ENCODE results near the gene MRPL24. TPM values are rescaled to one million over a fixed set of nuclear protein-coding genes. Genes with fewer than 3 reads are reported as not detected.
A peak's percentile ranks its signal among the peaks of the same experiment; 100 is the strongest.
"Not testable (repeated sequence)": the region's sequence is repeated elsewhere in the genome, so short reads cannot be mapped to it uniquely, and the experiment has no call there.

The MRPL24 gene
- total RNA-seq, 4 donors from 2014 or later, result 22.9 to 55.6 (median 35.9) TPM

- H3K27me3 ChIP-seq, result no peaks in the 10 kb centered on the region
- peak within 1 kb of the TSS; percentile 93 to 96 (median 95) for H3K4me3 ChIP-seq (replicated peaks in 1 of 3)
- peak within 1 kb of the TSS; percentile 87 to 96 (median 93) for H3K27ac ChIP-seq
- peak in 1 of 2 donors; percentile 62 for TF ChIP-seq POLR2A (IDR thresholded peaks at IDR 0.05)
- peak in 1 of 6 experiments; percentile 28 for TF ChIP-seq CTCF (IDR thresholded peaks at IDR 0.05)
- no peaks in the 10 kb centered on the region for H3K36me3 ChIP-seq
- WGBS, 2 donors, result 0 to 1% methylated on average over 26 to 33 of the region's 50 CpGs
- no peaks in the 10 kb centered on the region for H3K9me3 ChIP-seq
- H3K4me1 ChIP-seq, result peaks cover 22 to 23% of the 10 kb centered on the region in 2 donors
- intact Hi-C loops (cut with DNase I), result no loop called here
- peak; percentile 99 for DNase-seq
Measured at GRCh38 chr1:156767101-156767878, 26.4 kb upstream of the MRPL24 start, which contains the start of gene PRCC. Gene PRCC (plus strand): TSS chr1:156767535. CDS start chr1:156767772, 237 bp downstream.

GRCh38 chr1:156766298-156767100, 25.6 kb upstream of the MRPL24 start:
- Histone ChIP-seq H3K27me3 (no peaks in the 10 kb centered on the region), H3K27ac (peak overlapping the region; percentile 53 to 84 (median 76)), H3K36me3 (no peaks in the 10 kb centered on the region), H3K4me1 (peaks cover 20 to 21% of the 10 kb centered on the region in 2 donors), H3K9me3 (no peaks in the 10 kb centered on the region), H3K4me3 (replicated peaks in 1 of 3) (peak overlapping the region; percentile 38 to 42 (median 38))
- 9% methylated on average over 14 of the region's 14 CpGs for WGBS, 2 donors
- no peak for DNase-seq
- intact Hi-C loops (cut with DNase I), result no loop called here
- TF ChIP-seq POLR2A (IDR thresholded peaks at IDR 0.05) (no peak), CTCF (IDR thresholded peaks at IDR 0.05) (no peak)

GRCh38 chr1:156765666-156766065, 24.8 kb upstream of the MRPL24 start:
- intact Hi-C loops (cut with DNase I), result no loop called here
- DNase-seq, result no peak
- Histone ChIP-seq H3K27me3 (no peaks in the 10 kb centered on the region), H3K9me3 (no peaks in the 10 kb centered on the region), H3K4me1 (peaks cover 20 to 21% of the 10 kb centered on the region in 2 donors), H3K4me3 (replicated peaks in 1 of 3) (no peak overlapping the region), H3K27ac (no peak overlapping the region), H3K36me3 (no peaks in the 10 kb centered on the region)
- WGBS, 2 donors, result 88 to 97% methylated on average over 5 of the region's 5 CpGs
- TF ChIP-seq POLR2A (IDR thresholded peaks at IDR 0.05) (no peak), CTCF (IDR thresholded peaks at IDR 0.05) (no peak)

- intact Hi-C loops (cut with DNase I); H3K36me3 ChIP-seq; H3K9me3 ChIP-seq; H3K4me3 ChIP-seq (replicated peaks in 1 of 3); H3K27ac ChIP-seq; H3K27me3 ChIP-seq; DNase-seq: not testable (repeated sequence)
- H3K4me1 ChIP-seq, result peaks cover 18 to 20% of the 10 kb centered on the region in 2 donors
- WGBS, 2 donors, result 97 to 98% methylated on average over 15 of the region's 15 CpGs
Measured at GRCh38 chr1:156765136-156765535, 24.2 kb upstream of the MRPL24 start.

GRCh38 chr1:156760796-156761104, 19.9 kb upstream of the MRPL24 start:
- TF ChIP-seq CTCF (IDR thresholded peaks at IDR 0.05) (no peak), POLR2A (IDR thresholded peaks at IDR 0.05) (no peak)
- 75 to 82% methylated on average over 4 of the region's 4 CpGs for WGBS, 2 donors
- intact Hi-C loops (cut with DNase I), result no loop called here
- peaks cover 0 to under 1% of the 10 kb centered on the region in 2 donors for H3K4me1 ChIP-seq
- H3K27me3 ChIP-seq, result no peaks in the 10 kb centered on the region
- no peaks in the 10 kb centered on the region for H3K36me3 ChIP-seq
- H3K4me3 ChIP-seq (replicated peaks in 1 of 3), result no peak overlapping the region
- H3K9me3 ChIP-seq, result no peaks in the 10 kb centered on the region
- H3K27ac ChIP-seq, result no peak overlapping the region
- no peak for DNase-seq
